ENCODE data around the gene PLAGL1. TPM values are rescaled to one million over a fixed set of nuclear protein-coding genes. Genes with fewer than 3 reads are reported as not detected.

Gene PLAGL1
- polyA plus RNA-seq, 3 donors, result 11.6 to 60.7 (median 16.7) TPM

DNA sequence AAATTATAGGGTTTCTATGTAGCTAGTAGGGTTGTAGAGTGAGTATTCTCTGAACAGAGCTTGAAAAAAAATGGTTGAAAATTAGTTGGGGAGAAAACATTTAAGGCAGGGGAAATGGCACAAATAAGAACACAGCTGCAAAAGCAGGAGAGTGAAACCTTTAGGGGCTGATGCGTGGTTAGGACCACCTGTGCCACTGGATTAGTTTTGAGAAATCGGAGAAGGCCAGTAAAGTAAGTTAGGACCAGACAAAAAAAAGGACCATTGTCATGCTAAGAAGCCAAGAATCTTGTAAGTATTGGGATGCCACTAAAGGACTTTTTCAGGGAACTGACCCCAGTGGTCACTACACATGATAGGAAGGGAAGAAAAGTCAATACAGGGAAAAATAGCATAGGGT lies 9.4 kb downstream of the PLAGL1 start:
- Mint-ChIP-seq H3K4me3 (no peak overlapping the region), H3K9me3 (peaks cover 4 to 18% (median 9%) of the 10 kb centered on the region in 7 donors), H3K27me3 (ENCODE audit: low read depth in 3 of 3) (peaks cover 0 to 2% (median 0%) of the 10 kb centered on the region in 3 donors), H3K27ac (peak overlapping the region in 1 of 7 donors; percentile 31), H3K36me3 (peaks cover 7 to 10% of the 10 kb centered on the region in 2 donors), H3K4me1 (no peaks in the 10 kb centered on the region)
- H3K4me2 ChIP-seq (replicated peaks; ENCODE audit: extremely low read depth, low read length, poor library complexity, severe bottlenecking), result no peak overlapping the region
- no peaks in the 10 kb centered on the region for H3K9me3 ChIP-seq (replicated peaks in 1 of 2; ENCODE audit: control insufficient read depth in 1 of 2, insufficient read depth in 1 of 2, low read length in 2 of 2)
- no peaks in the 10 kb centered on the region for H3K27me3 ChIP-seq (ENCODE audit: control insufficient read depth in 2 of 2, insufficient read depth in 2 of 2, low read length in 2 of 2)
- H2AFZ ChIP-seq (ENCODE audit: insufficient read depth, low read depth, low read length, poor library complexity, severe bottlenecking), result no peak overlapping the region
- no peak for DNase-seq
- no peaks in the 10 kb centered on the region for H3K36me3 ChIP-seq (replicated peaks in 1 of 2; ENCODE audit: control insufficient read depth in 1 of 2, insufficient read depth in 2 of 2, low read length in 2 of 2)
- no peak overlapping the region for H3K27ac ChIP-seq (ENCODE audit: low read depth in 1 of 2, low read length in 2 of 2)
- no peaks in the 10 kb centered on the region for H3K4me1 ChIP-seq (ENCODE audit: control insufficient read depth in 1 of 2, insufficient read depth in 2 of 2, low read length in 2 of 2)
- TF ChIP-seq CTCF (IDR thresholded peaks at IDR 0.05), result no peak
- WGBS (ENCODE audit: insufficient coverage), result 79% methylated on average over 2 of the region's 2 CpGs
- H4K20me1 ChIP-seq (ENCODE audit: insufficient read depth, low read length), result no peaks in the 10 kb centered on the region
- no peak overlapping the region for H3K4me3 ChIP-seq (replicated peaks in 1 of 3; ENCODE audit: low read depth in 2 of 3, low read length in 3 of 3)
- no peaks in the 10 kb centered on the region for H3K79me2 ChIP-seq (ENCODE audit: insufficient read depth, low read length)
- H3K9ac ChIP-seq (ENCODE audit: insufficient read depth, low read length, poor library complexity, severe bottlenecking), result no peak overlapping the region
- intact Hi-C loops (cut with micrococcal nuclease), result no loop called here

GRCh38 chr6:143993965-143994646 lies 14.0 kb downstream of the PLAGL1 start:
- Histone ChIP-seq H3K9me3 (replicated peaks in 1 of 2; ENCODE audit: control insufficient read depth in 1 of 2, insufficient read depth in 1 of 2, low read length in 2 of 2) (peaks cover 0 to 6% of the 10 kb centered on the region in 2 donors), H3K4me2 (replicated peaks; ENCODE audit: extremely low read depth, low read length, poor library complexity, severe bottlenecking) (no peak overlapping the region), H2AFZ (ENCODE audit: insufficient read depth, low read depth, low read length, poor library complexity, severe bottlenecking) (no peak overlapping the region), H3K4me3 (replicated peaks in 1 of 3; ENCODE audit: low read depth in 2 of 3, low read length in 3 of 3) (no peak overlapping the region), H3K36me3 (replicated peaks in 1 of 2; ENCODE audit: control insufficient read depth in 1 of 2, insufficient read depth in 2 of 2, low read length in 2 of 2) (no peaks in the 10 kb centered on the region), H3K79me2 (ENCODE audit: insufficient read depth, low read length) (no peaks in the 10 kb centered on the region), H4K20me1 (ENCODE audit: insufficient read depth, low read length) (no peaks in the 10 kb centered on the region), H3K27me3 (ENCODE audit: control insufficient read depth in 2 of 2, insufficient read depth in 2 of 2, low read length in 2 of 2) (no peaks in the 10 kb centered on the region), H3K27ac (ENCODE audit: low read depth in 1 of 2, low read length in 2 of 2) (no peak overlapping the region), H3K4me1 (ENCODE audit: control insufficient read depth in 1 of 2, insufficient read depth in 2 of 2, low read length in 2 of 2) (no peaks in the 10 kb centered on the region), H3K9ac (ENCODE audit: insufficient read depth, low read length, poor library complexity, severe bottlenecking) (no peak overlapping the region)
- TF ChIP-seq CTCF (IDR thresholded peaks at IDR 0.05), result no peak
- Mint-ChIP-seq H3K4me1 (peaks cover 6% of the 10 kb centered on the region), H3K36me3 (peaks cover 3 to 10% of the 10 kb centered on the region in 2 donors), H3K9me3 (peaks cover 1 to 13% (median 5%) of the 10 kb centered on the region in 7 donors), H3K27me3 (ENCODE audit: low read depth in 3 of 3) (no peaks in the 10 kb centered on the region), H3K4me3 (no peak overlapping the region), H3K27ac (no peak overlapping the region)
- 100% methylated on average over 3 of the region's 7 CpGs for WGBS (ENCODE audit: insufficient coverage)
- intact Hi-C loops (cut with micrococcal nuclease), result no loop called here
- DNase-seq, result no peak

Measured in CD14-positive monocyte (primary cell).